K562 (cell line): ENCODE results near the gene CAMSAP2. TPM values are rescaled to one million over a fixed set of nuclear protein-coding genes. Genes with fewer than 3 reads are reported as not detected.

Experiments used
- ATAC-seq: fragments of 200-7000 bp; cut with Tn5 transposase; 3 replicates; pipeline ENCODE4 v1.9.1; 2020; ENCODE audit warnings: moderate library complexity
- BruUV-seq: library from RNA; stranded (reverse); fragments of 400-500 nt; replicated peaks from 2 replicates; lab custom pipeline; 2021; lab: Mats Ljungman, UMichigan
- CTCF ChIA-PET: fragments of 300-600 bp; formaldehyde crosslinking; extraction: SDS; loops from one replicate; lab custom pipeline; 2021; ENCODE audit warnings: low intra/inter-chr PET ratio; lab: Yijun Ruan, JAX
- POLR2A ChIA-PET: fragments of 300-600, 350-650 bp; sonication (Branson Sonifier 250); formaldehyde crosslinking; extraction: SDS; loops from one replicate; lab custom pipeline; 2021; ENCODE audit warnings: antibody characterized with exemption, inconsistent platforms; lab: Yijun Ruan, JAX
- DNase-seq, 4 experiments: peaks; one replicate each; pipeline versions ENCODE4 v3.0.0 to v3.0.0-alpha.2; 2011 to 2018; ENCODE audit warnings: low spot score in 3 of 4, mixed read lengths in 3 of 4; ENCODE audit errors: extremely low read depth in 1 of 4
- FAIRE-seq: peaks from 2 replicates; lab custom pipeline; 2011; peaks lifted over from hg19 to GRCh38; lab: Jason Lieb, UNC
- H2AFZ ChIP-seq: 2 replicates; pipeline ENCODE4 v1.6.0; 2011; ENCODE audit warnings: low read depth, low read length, control low read depth, inconsistent platforms
- H3K27ac ChIP-seq: fragments of 200-600 bp; 3 replicates; pipeline ENCODE4 v1.8.0; 2011; ENCODE audit warnings: low read depth, mild to moderate bottlenecking, control low read depth, inconsistent platforms, low read length, moderate library complexity, mixed read lengths; ENCODE audit errors: extremely low read depth
- H3K27me3 ChIP-seq, 2 experiments: fragments of 300-600 bp in 1 of 2; 2 replicates in 1 of 2; 3 replicates in 1 of 2; pipeline versions ENCODE4 v1.6.0 to v1.8.0; 2011; ENCODE audit warnings: inconsistent platforms in 2 of 2, low read length in 2 of 2, mild to moderate bottlenecking in 1 of 2, mixed read lengths in 1 of 2, moderate library complexity in 1 of 2; ENCODE audit not compliant: control insufficient read depth in 2 of 2, insufficient read depth in 2 of 2
- H3K36me3 ChIP-seq: fragments of 300-600 bp; 3 replicates; pipeline ENCODE4 v1.8.0; 2011; ENCODE audit warnings: mild to moderate bottlenecking, low read length, inconsistent platforms; ENCODE audit not compliant: control insufficient read depth, insufficient read depth
- H3K4me1 ChIP-seq, 2 experiments: fragments of 200-600 bp in 1 of 2; replicated peaks in 1 of 2; 2 replicates in 1 of 2; 3 replicates in 1 of 2; pipeline versions ENCODE4 v1.5.1 to v1.8.0; 2011; ENCODE audit warnings: inconsistent platforms in 2 of 2, low read length in 2 of 2, mild to moderate bottlenecking in 1 of 2, mixed read lengths in 1 of 2, moderate library complexity in 1 of 2; ENCODE audit not compliant: control insufficient read depth in 2 of 2, insufficient read depth in 2 of 2
- H3K4me2 ChIP-seq: 2 replicates; pipeline ENCODE4 v1.6.1; 2011; ENCODE audit warnings: low read length, control low read depth, inconsistent platforms, mixed read lengths; ENCODE audit not compliant: insufficient read depth
- H3K4me3 ChIP-seq: fragments of 200-600 bp; sonication (generic), shearing (Covaris generic); 2 replicates; pipeline ENCODE4 v1.5.1; 2016; ENCODE audit warnings: control low read depth, inconsistent platforms
- H3K79me2 ChIP-seq: fragments of 200-600 bp; 3 replicates; pipeline ENCODE4 v1.8.0; 2011; ENCODE audit warnings: low read length, inconsistent platforms; ENCODE audit not compliant: control insufficient read depth, insufficient read depth
- H3K9ac ChIP-seq, 2 experiments: 2 replicates each; pipeline versions ENCODE4 v1.6.0 to v1.6.1; 2011; ENCODE audit warnings: low read depth in 2 of 2, low read length in 2 of 2, control low read depth in 1 of 2, inconsistent platforms in 1 of 2, mild to moderate bottlenecking in 1 of 2, mixed read lengths in 1 of 2; ENCODE audit not compliant: insufficient read depth in 1 of 2
- H3K9me1 ChIP-seq: one replicate; pipeline ENCODE4 v1.6.0; 2011; ENCODE audit warnings: inconsistent platforms, mild to moderate bottlenecking, low read length, moderate library complexity; ENCODE audit not compliant: control insufficient read depth, insufficient read depth
- H3K9me3 ChIP-seq: replicated peaks from 2 replicates; pipeline ENCODE4 v1.5.1; 2011; ENCODE audit warnings: low read depth, low read length, inconsistent platforms; ENCODE audit not compliant: control insufficient read depth, insufficient read depth
- H4K20me1 ChIP-seq: replicated peaks from 2 replicates; pipeline ENCODE4 v1.6.1; 2011; ENCODE audit warnings: low read length, inconsistent platforms, mixed read lengths; ENCODE audit not compliant: control insufficient read depth, insufficient read depth
- ARID2 ChIP-seq: fragments of 450-650 bp; IDR thresholded peaks from 2 replicates; pipeline ENCODE4 v1.6.1; 2017; ENCODE audit warnings: antibody characterized with exemption, mild to moderate bottlenecking
- BCOR ChIP-seq: fragments of 450-650 bp; IDR thresholded peaks from 2 replicates; pipeline ENCODE4 v1.6.1; 2016
- KDM1A ChIP-seq, 2 experiments: fragments of 450-650 bp; IDR thresholded peaks; 2 replicates each; pipeline ENCODE4 v1.6.1; 2016; ENCODE audit warnings: mild to moderate bottlenecking in 2 of 2
- L3MBTL2 ChIP-seq: fragments of 450-650 bp; IDR thresholded peaks from 2 replicates; pipeline ENCODE4 v1.6.1; 2016; ENCODE audit warnings: mild to moderate bottlenecking, moderate library complexity
- MEIS2 ChIP-seq: fragments of 450-650 bp; IDR thresholded peaks from 2 replicates; pipeline ENCODE4 v1.6.1; 2014; ENCODE audit warnings: mild to moderate bottlenecking; ENCODE audit not compliant: partially characterized antibody
- PBX2 ChIP-seq, 2 experiments: IDR thresholded peaks in 1 of 2; conservative IDR thresholded peaks in 1 of 2; 2 replicates each; pipeline ENCODE4 v1.6.1; 2016; ENCODE audit warnings: low read depth in 2 of 2, mild to moderate bottlenecking in 1 of 2, missing compliant biosample characterization in 1 of 2, missing genetic modification characterization in 1 of 2, moderate library complexity in 1 of 2
- POLR2H ChIP-seq: IDR thresholded peaks from 2 replicates; pipeline ENCODE4 v1.6.1; 2016; ENCODE audit warnings: missing genetic modification characterization, low read depth, mild to moderate bottlenecking, control low read depth, missing compliant biosample characterization, moderate library complexity
- RAD21 ChIP-seq, 2 experiments: fragments of 250-450 bp in 1 of 2; fragments of 450-650 bp in 1 of 2; sonication (Bioruptor Pico) in 1 of 2; formaldehyde crosslinking in 1 of 2; IDR thresholded peaks in 1 of 2; conservative IDR thresholded peaks in 1 of 2; 2 replicates each; pipeline versions ENCODE4 v1.4.0 to v1.8.0; 2020 to 2022; ENCODE audit warnings: mild to moderate bottlenecking in 2 of 2, moderate library complexity in 1 of 2
- RBM25 ChIP-seq: fragments of 200-400 bp; formaldehyde crosslinking; IDR thresholded peaks from 2 replicates; pipeline ENCODE4 v1.6.1; 2018; ENCODE audit warnings: low read length, low read depth, moderate library complexity; ENCODE audit not compliant: severe bottlenecking
- RUNX1 ChIP-seq: sonication (generic); IDR thresholded peaks from 2 replicates; pipeline ENCODE4 v1.6.1; 2016; ENCODE audit warnings: antibody characterized with exemption, low read depth
- SAFB2 ChIP-seq: fragments of 200-400 bp; formaldehyde crosslinking; IDR thresholded peaks from 2 replicates; pipeline ENCODE4 v1.6.1; 2018; ENCODE audit warnings: borderline replicate concordance, low read length, low read depth, moderate library complexity; ENCODE audit not compliant: severe bottlenecking
- SMAD1 ChIP-seq: fragments of 150-350 bp; IDR thresholded peaks from 2 replicates; pipeline ENCODE4 v1.6.1; 2014; ENCODE audit warnings: low read length, low read depth; ENCODE audit not compliant: partially characterized antibody
- TAF7 ChIP-seq: fragments of 450-650 bp; IDR thresholded peaks from 2 replicates; pipeline ENCODE4 v1.6.1; 2016; ENCODE audit warnings: missing genetic modification characterization, missing compliant biosample characterization
- U2AF1 ChIP-seq: fragments of 200-400 bp; formaldehyde crosslinking; optimal IDR thresholded peaks from 2 replicates; pipeline ENCODE3; 2017; ENCODE audit warnings: mild to moderate bottlenecking, low read depth, low read length, moderate library complexity
- ZNF146 ChIP-seq: IDR thresholded peaks from one replicate; pipeline ENCODE4 v1.6.1; 2018; ENCODE audit warnings: missing compliant biosample characterization; ENCODE audit not compliant: unreplicated experiment
- WGBS: fragments of 100-300 bp; shearing (Covaris generic); methylation state at CpG from one replicate; pipeline ENCODE4 v1.1.6; 2016; ENCODE audit warnings: low coverage, mixed read lengths; ENCODE audit not compliant: insufficient coverage; ENCODE audit errors: missing lambda C conversion rate; 5-methylcytosine and 5-hydroxymethylcytosine counted together
- in situ Hi-C: fragments of 300-500 bp; cut with MboI; formaldehyde crosslinking; loops from 4 replicates; pipeline ENCODE4 v1.15.0; 2018; ENCODE audit warnings: inconsistent platforms, mixed read lengths
- intact Hi-C: fragments of 100-400 bp; cut with micrococcal nuclease; formaldehyde crosslinking; loops from 2 replicates; pipeline ENCODE4 v1.14.2; 2022
- polyA plus RNA-seq, 8 experiments: library from polyadenylated mRNA; depleted of rRNA in 4 of 8; stranded (reverse) in 5 of 8; unstranded in 3 of 8; fragments of >200 nt; fragmentation: Nextera tagmentation in 2 of 8; fragmentation: Illumina TruSeq in 1 of 8; extraction: Ambion mirVana in 2 of 8; extraction: Trizol in 1 of 8; gene quantifications; 2 replicates each; pipeline versions ENCODE4 v1.2.1 to v1.2.3, GENCODE V29; 2011 to 2014; ENCODE audit warnings: inconsistent platforms in 1 of 8, missing spikeins in 1 of 8
- total RNA-seq, 7 experiments: library from RNA; depleted of rRNA in 6 of 7; stranded (reverse); fragments of >200 nt in 6 of 7; fragmentation: Illumina TruSeq in 2 of 7; extraction: Trizol in 2 of 7; gene quantifications; 2 replicates each; pipeline versions ENCODE4 v1.2.1 to v1.2.3, GENCODE V29; 2011 to 2021; ENCODE audit warnings: low replicate concordance in 1 of 7

CAMSAP2 gene
- total and polyA plus RNA-seq, 9 of the 15 experiments (the other 6 are each of a cell fraction or from before 2014, with no cell fraction given), result 1.4 to 7.5 (median 2.7) TPM

- no peak for FAIRE-seq
Measured at GRCh38 chr1:200836213-200836612, 97.5 kb downstream of the CAMSAP2 start.

GRCh38 chr1:200837931-200838571, 99.4 kb downstream of the CAMSAP2 start:
- no TSS peak for BruUV-seq
- Histone ChIP-seq H3K9me3 (no peaks in the 10 kb centered on the region), H4K20me1 (no peaks in the 10 kb centered on the region), H3K36me3 (no peaks in the 10 kb centered on the region), H3K79me2 (no peaks in the 10 kb centered on the region), H3K4me1 (no peaks in the 10 kb centered on the region), H3K4me2 (no peak overlapping the region), H3K27me3 (no peaks in the 10 kb centered on the region), H3K4me3 (no peak overlapping the region), H2AFZ (no peak overlapping the region), H3K27ac (no peak overlapping the region), H3K9ac (no peak overlapping the region), H3K9me1 (no peaks in the 10 kb centered on the region)
- intact Hi-C loops, result no loop called here
- 6% methylated on average over 2 of the region's 2 CpGs for WGBS
- ChIA-PET POLR2A (interaction anchor here (0.6 to 0.7 kb wide), 2 partner anchors 8 to 189 kb away, joined by 3 read pairs; no protein-coding TSS in a partner anchor), CTCF (interaction anchor here (0.8 to 2.1 kb wide), 3 partner anchors 215 to 279 kb away, joined by 4 to 17 read pairs (median 6); no protein-coding TSS in a partner anchor)
- no peak for ATAC-seq
- DNase-seq, result no peak
- in situ Hi-C loops, result no loop called here
- no peak for FAIRE-seq
- TF ChIP-seq L3MBTL2, result no peak
- no peak for TF ChIP-seq SAFB2
- TF ChIP-seq RAD21 (CRISPR knock-in tag; conservative IDR thresholded peaks at IDR 0.05 in 1 of 2, IDR thresholded peaks at IDR 0.05 in 1 of 2), result peak; percentile 44 to 59
- 0 out of 2 replicates have a peak, but pooled peaks have one; percentile 13 for TF ChIP-seq POLR2H
- no peak for TF ChIP-seq ARID2
- TF ChIP-seq PBX2 (CRISPR knock-in tag; IDR thresholded peaks at IDR 0.05; ENCODE audit: low read depth), result no peak
- peak; percentile 56 for TF ChIP-seq PBX2 (tag; conservative IDR thresholded peaks at IDR 0.05; ENCODE audit: low read depth)
- peak; percentile 83 for TF ChIP-seq MEIS2
- TF ChIP-seq SMAD1, result no peak

More at GRCh38 chr1:200836213-200836612, 97.5 kb downstream of the CAMSAP2 start:
- ATAC-seq, result no peak
- Histone ChIP-seq H2AFZ (no peak overlapping the region), H3K27ac (no peak overlapping the region), H3K36me3 (no peaks in the 10 kb centered on the region), H4K20me1 (no peaks in the 10 kb centered on the region), H3K27me3 (no peaks in the 10 kb centered on the region), H3K9me3 (no peaks in the 10 kb centered on the region), H3K9ac (no peak overlapping the region), H3K9me1 (no peaks in the 10 kb centered on the region), H3K4me3 (no peak overlapping the region), H3K4me1 (no peaks in the 10 kb centered on the region), H3K79me2 (no peaks in the 10 kb centered on the region), H3K4me2 (no peak overlapping the region)
- CTCF ChIA-PET, result no interaction called here
- POLR2A ChIA-PET, result no interaction called here
- intact Hi-C loops, result no loop called here
- TF ChIP-seq KDM1A (IDR thresholded peaks at IDR 0.05), result 0 out of 4 replicates have a peak, but pooled peaks of 1 of the 2 experiments have one; percentile 31
- TF ChIP-seq RUNX1, result no peak
- TF ChIP-seq U2AF1, result no peak
- TF ChIP-seq BCOR, result peak; percentile 55; the same call in 1 of the 2 replicates
- peak; percentile 95 for TF ChIP-seq ZNF146 (CRISPR knock-in tag)
- peak; percentile 31 for TF ChIP-seq RBM25
- TF ChIP-seq TAF7 (tag), result no peak
- WGBS, result 43% methylated on average over 3 of the region's 3 CpGs
- no TSS peak for BruUV-seq
- in situ Hi-C loops, result no loop called here
- DNase-seq, result no peak
